PC-3 (cell line): ENCODE measurements around the gene ALG3. TPM values are rescaled to one million over a fixed set of nuclear protein-coding genes. Genes with fewer than 3 reads are reported as not detected.
A peak's percentile ranks its signal among the peaks of the same experiment; 100 is the strongest.

Source experiments
- ATAC-seq: fragments of 200-7000 bp; cut with Tn5 transposase; 2 replicates; pipeline ENCODE4 v1.9.1; 2020; ENCODE audit warnings: mild to moderate bottlenecking, moderate library complexity
- BruUV-seq: library from RNA; stranded (reverse); fragments of 400-500 nt; replicated peaks from 2 replicates; lab custom pipeline; 2021; lab: Mats Ljungman, UMichigan
- CTCF ChIA-PET: fragments of 300-600 bp; sonication (Branson Sonifier 250); formaldehyde crosslinking; loops from one replicate; lab custom pipeline; 2022; ENCODE audit warnings: antibody characterized with exemption; lab: Charles Lee
- POLR2A ChIA-PET: fragments of 300-600 bp; sonication (Branson Sonifier 250); formaldehyde crosslinking; loops from one replicate; lab custom pipeline; 2022; ENCODE audit warnings: antibody characterized with exemption; ENCODE audit not compliant: unreplicated experiment; lab: Charles Lee
- DNase-seq: peaks from one replicate; pipeline ENCODE4 v3.0.0-alpha.2; 2015
- H2AFZ ChIP-seq: fragments of 300-600 bp; sonication (generic); 2 replicates; pipeline ENCODE4 v1.6.0; 2016; ENCODE audit warnings: antibody characterized with exemption, low read length
- H3F3A ChIP-seq: fragments of 300-600 bp; sonication (generic); one replicate; pipeline ENCODE4 v1.6.0; 2017; ENCODE audit warnings: antibody characterized with exemption, low read length, control low read depth, mild to moderate bottlenecking; ENCODE audit not compliant: unreplicated experiment
- H3K27ac ChIP-seq: fragments of 300-600 bp; sonication (generic); 2 replicates; pipeline ENCODE4 v1.5.1; 2016; ENCODE audit warnings: mild to moderate bottlenecking, low read length
- H3K27me3 ChIP-seq: fragments of 300-600 bp; sonication (generic); 2 replicates; pipeline ENCODE4 v1.6.1; 2016; ENCODE audit warnings: low read length, mixed read lengths
- H3K36me3 ChIP-seq: fragments of 300-600 bp; sonication (generic); 2 replicates; pipeline ENCODE4 v1.6.1; 2016; ENCODE audit warnings: low read depth, mixed run types, low read length, mixed read lengths
- H3K4me1 ChIP-seq: fragments of 300-600 bp; sonication (generic); 2 replicates; pipeline ENCODE4 v1.5.1; 2016; ENCODE audit warnings: low read length; ENCODE audit not compliant: insufficient read depth
- H3K4me2 ChIP-seq: fragments of 300-600 bp; sonication (generic); 2 replicates; pipeline ENCODE4 v1.6.0; 2016; ENCODE audit warnings: low read length
- H3K4me3 ChIP-seq: fragments of 300-600 bp; sonication (generic); 2 replicates; pipeline ENCODE4 v1.5.1; 2016; ENCODE audit warnings: mild to moderate bottlenecking, low read length, mixed read lengths
- H3K79me2 ChIP-seq: fragments of 300-600 bp; sonication (generic); 2 replicates; pipeline ENCODE4 v1.6.1; 2017; ENCODE audit warnings: low read length, mixed read lengths
- H3K9ac ChIP-seq: fragments of 300-600 bp; sonication (generic); 2 replicates; pipeline ENCODE4 v1.6.0; 2016; ENCODE audit warnings: mild to moderate bottlenecking, low read length
- H3K9me2 ChIP-seq: fragments of 300-600 bp; sonication (generic); replicated peaks from 2 replicates; pipeline ENCODE4 v1.6.1; 2016; ENCODE audit warnings: mixed run types, low read length, mixed read lengths
- H3K9me3 ChIP-seq: fragments of 300-600 bp; sonication (generic); 2 replicates; pipeline ENCODE4 v1.6.1; 2016; ENCODE audit warnings: low read length, mixed read lengths
- H4K20me1 ChIP-seq: fragments of 300-600 bp; sonication (generic); 2 replicates; pipeline ENCODE4 v1.6.1; 2016; ENCODE audit warnings: low read length, mixed read lengths
- EZH2 ChIP-seq: fragments of 300-600 bp; sonication (generic); IDR thresholded peaks from one replicate; pipeline ENCODE4 v1.6.1; 2017; ENCODE audit warnings: antibody characterized with exemption, mild to moderate bottlenecking, low read length; ENCODE audit not compliant: unreplicated experiment
- EZH2phosphoT487 ChIP-seq: fragments of 300-600 bp; sonication (generic); IDR thresholded peaks from 2 replicates; pipeline ENCODE4 v1.6.1; 2018; ENCODE audit warnings: mild to moderate bottlenecking, antibody characterized with exemption, low read length, borderline replicate concordance
- intact Hi-C: fragments of 100-400 bp; cut with micrococcal nuclease; formaldehyde crosslinking; loops from 2 replicates; pipeline ENCODE4 v1.9.0; 2023
- total RNA-seq: library from RNA; depleted of rRNA; stranded (reverse); fragments of >200 nt; gene quantifications from 2 replicates; pipeline ENCODE4 v1.2.3, GENCODE V29; 2014
- TF ChIP-seq, protein P1 (sequence below): fragments of 300-600 bp; sonication (generic); conservative IDR thresholded peaks from 2 replicates; pipeline ENCODE4 v1.5.1; 2017; ENCODE audit warnings: antibody characterized with exemption, low read depth, mild to moderate bottlenecking, low read length

ALG3 gene
- total RNA-seq, 1 experiment from 2014 or later: 89.0 TPM

DNA sequence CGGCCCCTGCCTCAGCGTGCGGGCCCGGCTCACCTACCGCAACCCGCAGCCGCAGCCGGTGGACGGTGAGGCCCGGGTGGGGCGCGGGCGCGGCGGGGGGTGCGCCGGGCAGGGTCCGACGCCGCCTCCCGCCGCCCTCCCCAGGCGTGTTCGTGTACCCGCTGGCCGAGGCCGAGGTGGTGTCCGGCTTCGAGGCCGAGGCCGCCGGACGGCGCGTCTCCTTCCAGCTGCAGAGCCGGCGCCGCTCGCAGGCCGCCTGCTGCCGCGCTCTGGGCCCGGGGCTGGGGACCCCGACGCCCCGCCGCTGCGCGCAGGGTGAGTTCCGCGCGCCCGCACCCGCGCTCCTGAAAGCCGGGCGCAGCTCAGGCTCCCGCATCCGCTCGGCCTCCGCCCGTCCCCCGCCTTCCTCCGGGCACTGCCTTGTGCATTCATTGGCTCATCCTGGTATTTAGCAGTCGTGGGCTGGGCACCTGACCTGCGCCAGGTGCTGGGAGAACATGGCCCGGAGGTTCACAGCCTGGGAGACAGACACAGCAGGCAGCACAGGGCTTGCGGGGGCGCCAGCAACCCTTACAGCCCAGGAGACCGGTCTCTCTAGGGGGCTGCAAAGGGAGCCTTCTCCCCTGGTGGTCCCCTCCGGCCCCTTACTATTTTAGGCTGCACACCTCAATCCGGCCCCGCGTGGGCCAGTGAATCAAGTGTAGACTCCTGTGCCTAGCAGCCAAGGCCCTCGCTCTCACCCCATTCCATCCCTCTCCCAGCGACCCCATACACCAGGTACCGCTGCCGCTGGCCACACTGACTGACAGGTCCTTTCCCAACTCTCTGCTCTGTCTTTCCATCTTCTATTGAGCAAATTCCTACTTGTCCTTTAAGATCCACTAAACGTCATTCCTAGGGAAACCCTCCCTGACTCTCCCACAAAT, 17.9 kb downstream of the ALG3 start:
- DNase-seq (peak; percentile 62), ATAC-seq (peak; percentile 12; the same call in 1 of the 2 replicates)
- intact Hi-C loops: loop anchor here (5.0 kb wide), 1 partner anchor 44 kb away; the partner anchor contains the start of gene ABCF3
- TF ChIP-seq EZH2phosphoT487 (no peak), EZH2 (no peak)
- TF ChIP-seq, protein P1, sequence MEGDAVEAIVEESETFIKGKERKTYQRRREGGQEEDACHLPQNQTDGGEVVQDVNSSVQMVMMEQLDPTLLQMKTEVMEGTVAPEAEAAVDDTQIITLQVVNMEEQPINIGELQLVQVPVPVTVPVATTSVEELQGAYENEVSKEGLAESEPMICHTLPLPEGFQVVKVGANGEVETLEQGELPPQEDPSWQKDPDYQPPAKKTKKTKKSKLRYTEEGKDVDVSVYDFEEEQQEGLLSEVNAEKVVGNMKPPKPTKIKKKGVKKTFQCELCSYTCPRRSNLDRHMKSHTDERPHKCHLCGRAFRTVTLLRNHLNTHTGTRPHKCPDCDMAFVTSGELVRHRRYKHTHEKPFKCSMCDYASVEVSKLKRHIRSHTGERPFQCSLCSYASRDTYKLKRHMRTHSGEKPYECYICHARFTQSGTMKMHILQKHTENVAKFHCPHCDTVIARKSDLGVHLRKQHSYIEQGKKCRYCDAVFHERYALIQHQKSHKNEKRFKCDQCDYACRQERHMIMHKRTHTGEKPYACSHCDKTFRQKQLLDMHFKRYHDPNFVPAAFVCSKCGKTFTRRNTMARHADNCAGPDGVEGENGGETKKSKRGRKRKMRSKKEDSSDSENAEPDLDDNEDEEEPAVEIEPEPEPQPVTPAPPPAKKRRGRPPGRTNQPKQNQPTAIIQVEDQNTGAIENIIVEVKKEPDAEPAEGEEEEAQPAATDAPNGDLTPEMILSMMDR: no peak
- H3K27ac ChIP-seq: no peak overlapping the region
- H3K4me3 ChIP-seq: peak overlapping the region; percentile 75
- H3K27me3 ChIP-seq: peaks cover 10% of the 10 kb centered on the region
- no peaks in the 10 kb centered on the region for H3K9me2 ChIP-seq
- peak overlapping the region; percentile 99 for H3K4me2 ChIP-seq
- peak overlapping the region; percentile 79 for H2AFZ ChIP-seq
- CTCF ChIA-PET: no interaction called here
- H3K79me2 ChIP-seq: no peaks in the 10 kb centered on the region
- no peak overlapping the region for H3K9ac ChIP-seq
- no peaks in the 10 kb centered on the region for H4K20me1 ChIP-seq
- no peaks in the 10 kb centered on the region for H3K9me3 ChIP-seq
- H3K4me1 ChIP-seq: peaks cover 19% of the 10 kb centered on the region
- no peaks in the 10 kb centered on the region for H3K36me3 ChIP-seq
- no TSS peak for BruUV-seq
- POLR2A ChIA-PET: no interaction called here
- H3F3A ChIP-seq: no peaks in the 10 kb centered on the region

DNA sequence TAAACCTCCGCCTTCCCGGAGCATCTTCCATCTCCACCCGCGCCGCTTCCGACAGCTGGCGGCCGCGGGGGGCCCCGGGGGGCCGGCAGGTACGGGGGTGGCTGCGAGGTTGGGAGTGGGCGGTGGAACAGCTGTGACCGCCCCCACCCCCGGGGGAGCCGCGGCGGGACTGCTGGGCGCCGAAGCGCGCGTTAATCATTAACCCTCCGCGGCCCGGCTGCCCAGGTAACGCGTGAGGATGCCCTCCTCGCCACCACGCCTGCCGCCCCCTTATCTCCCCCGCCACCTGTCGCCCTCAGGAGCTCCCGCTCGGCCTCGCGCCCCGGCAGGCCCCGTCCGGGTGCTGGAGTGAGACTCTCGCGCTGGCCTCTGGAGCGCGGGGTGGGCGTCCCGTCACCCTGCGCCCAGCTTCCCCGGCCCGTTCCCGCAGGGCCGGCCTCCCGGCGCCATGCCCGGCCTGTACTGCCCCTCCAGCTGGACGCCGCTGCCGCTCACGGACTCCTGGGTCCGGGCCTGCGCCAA, 18.6 kb downstream of the ALG3 start:
- Histone ChIP-seq H3K4me2 (peak overlapping the region; percentile 99), H3K9ac (no peak overlapping the region), H3K9me3 (no peaks in the 10 kb centered on the region), H3K36me3 (no peaks in the 10 kb centered on the region), H3K4me1 (peaks cover 19% of the 10 kb centered on the region), H4K20me1 (no peaks in the 10 kb centered on the region), H3K79me2 (no peaks in the 10 kb centered on the region), H3K27ac (no peak overlapping the region), H3F3A (no peaks in the 10 kb centered on the region), H3K9me2 (no peaks in the 10 kb centered on the region), H3K27me3 (peaks cover 10% of the 10 kb centered on the region), H3K4me3 (peak overlapping the region; percentile 75), H2AFZ (peak overlapping the region; percentile 79)
- DNase-seq (no peak), ATAC-seq (no peak)
- TF ChIP-seq EZH2: peak; percentile 35
- TF ChIP-seq, protein P1: no peak
- CTCF ChIA-PET: no interaction called here
- no TSS peak for BruUV-seq
- POLR2A ChIA-PET: no interaction called here
- intact Hi-C loops: loop anchor here (5.0 kb wide), 1 partner anchor 43 kb away; the partner anchor contains the start of gene ABCF3
